Mesenchymal stem cell (in vitro differentiated cells and primary cell): ENCODE measurements around the gene CUBN.

Source experiments
- DNase-seq: peaks from one replicate; pipeline ENCODE4 v3.0.0-alpha.2; 2013
- H2AFZ ChIP-seq: one replicate; pipeline ENCODE4 v1.6.1; 2013; ENCODE audit warnings: low read depth, mild to moderate bottlenecking, control low read depth, inconsistent platforms, low read length, moderate library complexity
- H2AK5ac ChIP-seq: 2 replicates; pipeline ENCODE4 v1.6.1; 2013; ENCODE audit warnings: low read length, moderate library complexity, mild to moderate bottlenecking, inconsistent platforms; ENCODE audit not compliant: severe bottlenecking
- H2BK120ac ChIP-seq: one replicate; pipeline ENCODE4 v1.6.1; 2013; ENCODE audit warnings: low read depth, mild to moderate bottlenecking, inconsistent platforms, low read length, moderate library complexity
- H2BK12ac ChIP-seq, 2 experiments: one replicate each; pipeline ENCODE4 v1.6.1; 2013; ENCODE audit warnings: inconsistent platforms in 2 of 2, low read length in 2 of 2, mild to moderate bottlenecking in 2 of 2, moderate library complexity in 2 of 2, control low read depth in 1 of 2
- H2BK15ac ChIP-seq: one replicate; pipeline ENCODE4 v1.6.1; 2013; ENCODE audit warnings: mild to moderate bottlenecking, low read depth, inconsistent platforms; ENCODE audit not compliant: poor library complexity, severe bottlenecking
- H2BK5ac ChIP-seq: 2 replicates; pipeline ENCODE4 v1.6.1; 2013; ENCODE audit warnings: low read depth, mild to moderate bottlenecking, low read length, control low read depth, inconsistent platforms; ENCODE audit not compliant: poor library complexity, severe bottlenecking
- H3K14ac ChIP-seq, 2 experiments: one replicate each; pipeline ENCODE4 v1.6.1; 2013; ENCODE audit warnings: inconsistent platforms in 2 of 2, low read length in 2 of 2, control low read depth in 1 of 2, mild to moderate bottlenecking in 1 of 2, moderate library complexity in 1 of 2
- H3K18ac ChIP-seq, 2 experiments: one replicate each; pipeline ENCODE4 v1.6.1; 2013; ENCODE audit warnings: inconsistent platforms in 2 of 2, low read length in 2 of 2, control low read depth in 1 of 2, low read depth in 1 of 2, mild to moderate bottlenecking in 1 of 2
- H3K23ac ChIP-seq, 2 experiments: one replicate each; pipeline ENCODE4 v1.6.1; 2013; ENCODE audit warnings: inconsistent platforms in 2 of 2, low read length in 2 of 2, mild to moderate bottlenecking in 2 of 2, moderate library complexity in 2 of 2, control low read depth in 1 of 2
- H3K27ac ChIP-seq: 2 replicates; pipeline ENCODE4 v1.5.1; 2013; ENCODE audit warnings: mild to moderate bottlenecking, moderate library complexity, low read length, control low read depth, inconsistent platforms; ENCODE audit not compliant: poor library complexity, severe bottlenecking
- H3K27me3 ChIP-seq, 2 experiments: 2 replicates each; pipeline versions ENCODE4 v1.6.1 to v1.7.0; 2013; ENCODE audit warnings: low read length in 2 of 2, mild to moderate bottlenecking in 2 of 2, moderate library complexity in 2 of 2, control low read depth in 1 of 2, inconsistent platforms in 1 of 2; ENCODE audit not compliant: control insufficient read depth in 1 of 2, insufficient read depth in 1 of 2
- H3K36me3 ChIP-seq, 2 experiments: 2 replicates each; pipeline versions ENCODE4 v1.6.1 to v1.7.0; 2013; ENCODE audit warnings: low read length in 2 of 2, control low read depth in 1 of 2, inconsistent platforms in 1 of 2, low read depth in 1 of 2, mild to moderate bottlenecking in 1 of 2; ENCODE audit not compliant: insufficient read depth in 2 of 2, control insufficient read depth in 1 of 2
- H3K4ac ChIP-seq, 2 experiments: one replicate each; pipeline ENCODE4 v1.6.1; 2013; ENCODE audit warnings: inconsistent platforms in 2 of 2, low read length in 2 of 2, mild to moderate bottlenecking in 2 of 2, moderate library complexity in 2 of 2, control low read depth in 1 of 2, low read depth in 1 of 2
- H3K4me1 ChIP-seq: 2 replicates; pipeline ENCODE4 v1.6.1; 2013; ENCODE audit warnings: low read depth, low read length, control low read depth; ENCODE audit not compliant: control insufficient read depth, insufficient read depth
- H3K4me2 ChIP-seq: 2 replicates; pipeline ENCODE4 v1.6.1; 2013; ENCODE audit warnings: low read length, mild to moderate bottlenecking, inconsistent platforms; ENCODE audit not compliant: poor library complexity, severe bottlenecking
- H3K4me3 ChIP-seq, 2 experiments: 2 replicates each; pipeline versions ENCODE4 v1.5.1 to v1.7.0; 2013; ENCODE audit warnings: low read length in 2 of 2, mild to moderate bottlenecking in 2 of 2, control low read depth in 1 of 2, low read depth in 1 of 2; ENCODE audit not compliant: insufficient read depth in 1 of 2
- H3K79me1 ChIP-seq: replicated peaks from 2 replicates; pipeline ENCODE4 v1.6.1; 2013; ENCODE audit warnings: mild to moderate bottlenecking, control low read depth, low read length, inconsistent platforms; ENCODE audit not compliant: poor library complexity, severe bottlenecking
- H3K9ac ChIP-seq: 2 replicates; pipeline ENCODE4 v1.7.0; 2013; ENCODE audit warnings: mild to moderate bottlenecking, low read length, moderate library complexity
- H3K9me3 ChIP-seq: 2 replicates; pipeline ENCODE4 v1.7.0; 2013; ENCODE audit warnings: mild to moderate bottlenecking, low read length; ENCODE audit not compliant: control insufficient read depth
- H4K8ac ChIP-seq: one replicate; pipeline ENCODE4 v1.6.1; 2013; ENCODE audit warnings: inconsistent platforms, mild to moderate bottlenecking, low read length, moderate library complexity
- H4K91ac ChIP-seq: one replicate; pipeline ENCODE4 v1.6.1; 2013; ENCODE audit warnings: mild to moderate bottlenecking, low read length, inconsistent platforms
- WGBS: methylation state at CpG from one replicate; pipeline ENCODE4 v1.1.7; 2013; ENCODE audit warnings: mixed read lengths; 5-methylcytosine and 5-hydroxymethylcytosine counted together

CUBN gene

DNA sequence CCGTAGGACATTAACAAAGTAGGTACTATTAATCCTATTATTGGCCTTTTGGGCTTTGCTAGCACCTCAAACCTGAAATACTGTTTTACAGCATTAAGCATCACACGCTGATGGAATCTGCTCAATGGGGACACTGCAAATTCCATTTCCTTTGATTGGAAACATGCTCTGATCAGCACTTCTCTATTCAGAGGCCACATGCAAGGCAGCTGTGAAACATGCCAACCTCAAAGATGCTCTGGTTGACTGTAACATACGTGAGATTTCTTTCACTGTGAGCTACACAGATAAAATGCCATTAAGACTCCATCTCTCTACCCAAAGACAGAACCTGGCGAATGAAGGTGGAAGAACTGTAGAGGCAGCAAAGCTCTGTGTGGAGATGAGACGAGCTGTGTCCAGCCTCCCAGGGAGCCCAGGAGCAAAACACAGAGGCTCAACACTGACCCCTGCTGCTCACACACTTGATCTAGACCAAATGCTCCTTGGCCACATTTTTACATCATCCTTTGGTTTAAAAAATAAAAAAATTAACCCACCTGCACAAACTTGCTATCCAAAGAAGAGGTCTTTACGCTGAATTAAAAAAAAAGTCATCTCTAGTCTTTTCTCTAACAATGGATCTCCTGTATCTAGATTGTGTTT lies 320.4 kb downstream of the CUBN start:
- Histone ChIP-seq H2BK12ac (no peak overlapping the region), H3K4ac (no peak overlapping the region), H3K4me2 (no peak overlapping the region), H3K36me3 (peaks cover 3 to 52% of the 10 kb centered on the region in 2 experiments), H3K4me1 (no peaks in the 10 kb centered on the region), H2BK5ac (no peak overlapping the region), H2AK5ac (no peak overlapping the region), H2BK120ac (no peak overlapping the region), H2AFZ (no peak overlapping the region), H3K4me3 (no peak overlapping the region), H3K9ac (no peak overlapping the region), H4K91ac (no peak overlapping the region), H3K27ac (no peak overlapping the region), H3K9me3 (no peaks in the 10 kb centered on the region), H4K8ac (no peak overlapping the region), H3K27me3 (no peaks in the 10 kb centered on the region), H2BK15ac (no peak overlapping the region), H3K79me1 (peaks cover 27% of the 10 kb centered on the region), H3K23ac (no peak overlapping the region), H3K14ac (no peak overlapping the region), H3K18ac (no peak overlapping the region)
- DNase-seq, result peak; percentile 37
- WGBS, result 91% methylated on average over 5 of the region's 6 CpGs

DNA sequence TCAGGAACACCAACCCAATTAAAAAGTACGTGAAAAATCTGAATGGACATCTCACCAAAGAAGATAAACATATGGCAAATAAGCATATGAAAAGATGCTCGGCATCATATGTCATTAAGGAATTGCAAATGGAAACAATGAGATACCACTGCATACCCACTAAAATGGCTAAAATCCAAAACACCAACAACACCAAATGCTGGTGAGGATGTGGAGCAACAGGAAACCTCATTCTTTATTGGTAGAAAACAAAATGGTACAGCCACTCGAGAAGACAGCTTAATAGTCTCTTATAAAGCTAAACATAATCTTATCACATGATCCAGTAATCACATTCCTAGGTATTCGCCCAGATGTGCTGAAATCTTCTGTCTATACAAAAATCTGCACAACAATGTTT lies 325.5 kb downstream of the CUBN start:
- no peak overlapping the region for H2BK12ac ChIP-seq
- H3K4me3 ChIP-seq, result no peak overlapping the region
- no peak overlapping the region for H3K23ac ChIP-seq
- no peak overlapping the region for H3K27ac ChIP-seq
- no peak overlapping the region for H3K4me2 ChIP-seq
- WGBS, result 98% methylated on average over 4 of the region's 4 CpGs
- no peak overlapping the region for H2BK120ac ChIP-seq
- no peaks in the 10 kb centered on the region for H3K9me3 ChIP-seq
- no peak overlapping the region for H2BK15ac ChIP-seq
- no peak overlapping the region for H3K18ac ChIP-seq
- H2AK5ac ChIP-seq, result no peak overlapping the region
- no peak overlapping the region for H4K8ac ChIP-seq
- no peak for DNase-seq
- no peaks in the 10 kb centered on the region for H3K27me3 ChIP-seq
- no peak overlapping the region for H3K4ac ChIP-seq
- no peak overlapping the region for H4K91ac ChIP-seq
- peaks cover 20% of the 10 kb centered on the region for H3K79me1 ChIP-seq
- no peak overlapping the region for H2AFZ ChIP-seq
- H3K36me3 ChIP-seq, result peaks cover 3 to 29% of the 10 kb centered on the region in 2 experiments
- H3K4me1 ChIP-seq, result no peaks in the 10 kb centered on the region
- no peak overlapping the region for H2BK5ac ChIP-seq
- no peak overlapping the region for H3K9ac ChIP-seq
- H3K14ac ChIP-seq, result no peak overlapping the region

DNA sequence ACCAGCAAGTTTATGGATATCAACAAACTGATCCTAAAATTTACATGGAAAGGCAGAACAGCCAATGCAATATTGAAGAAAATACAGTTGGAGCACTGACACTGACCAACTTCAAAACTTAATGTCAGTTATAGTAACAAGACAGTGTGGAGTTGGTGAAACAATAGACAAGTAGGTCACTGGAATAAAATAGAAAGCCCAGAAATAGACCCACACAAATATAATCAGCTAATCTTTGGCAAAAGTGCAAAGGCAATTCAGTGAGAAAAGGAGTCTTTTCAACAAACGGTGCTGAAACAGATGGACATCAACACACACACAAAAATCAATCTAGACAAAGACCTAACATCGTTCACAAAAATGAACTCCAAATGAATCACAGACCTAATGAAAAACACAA lies 326.1 kb downstream of the CUBN start:
- Histone ChIP-seq H3K27ac (no peak overlapping the region), H3K4me2 (no peak overlapping the region), H3K4me1 (no peaks in the 10 kb centered on the region), H3K4ac (no peak overlapping the region), H3K14ac (no peak overlapping the region), H2AFZ (no peak overlapping the region), H2AK5ac (no peak overlapping the region), H3K23ac (no peak overlapping the region), H3K4me3 (no peak overlapping the region), H2BK5ac (no peak overlapping the region), H3K27me3 (no peaks in the 10 kb centered on the region), H3K36me3 (peaks cover 3 to 23% of the 10 kb centered on the region in 2 experiments), H3K9ac (no peak overlapping the region), H2BK120ac (no peak overlapping the region), H3K9me3 (no peaks in the 10 kb centered on the region), H3K79me1 (peaks cover 16% of the 10 kb centered on the region), H4K8ac (no peak overlapping the region), H4K91ac (no peak overlapping the region), H2BK15ac (no peak overlapping the region), H2BK12ac (no peak overlapping the region), H3K18ac (no peak overlapping the region)
- 92% methylated on average over 1 of the region's 2 CpGs for WGBS
- no peak for DNase-seq

DNA sequence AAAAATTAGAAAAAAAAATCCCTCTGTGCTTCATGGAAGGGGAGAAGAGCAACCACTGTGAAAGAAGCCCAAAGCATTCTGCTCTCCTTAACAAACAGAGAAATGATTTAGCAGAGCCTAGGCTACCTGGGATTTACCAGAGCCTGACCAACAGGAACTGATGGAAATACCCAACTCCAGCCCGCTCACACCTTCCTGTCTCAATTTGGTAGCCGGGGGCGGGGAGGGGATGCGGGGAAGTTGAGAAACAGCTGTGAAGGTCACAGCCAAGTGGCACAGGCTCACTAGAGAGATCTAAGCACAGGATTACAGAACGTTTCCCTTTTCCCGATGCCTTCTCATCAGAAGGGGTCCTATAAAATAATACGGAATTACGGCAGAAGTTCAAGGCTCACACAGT lies 330.0 kb downstream of the CUBN start:
- peaks cover 26% of the 10 kb centered on the region for H3K79me1 ChIP-seq
- H3K27ac ChIP-seq, result no peak overlapping the region
- no peak overlapping the region for H2AK5ac ChIP-seq
- H3K23ac ChIP-seq, result no peak overlapping the region
- H3K4me1 ChIP-seq, result no peaks in the 10 kb centered on the region
- no peak overlapping the region for H2BK12ac ChIP-seq
- no peak overlapping the region for H3K4ac ChIP-seq
- no peak overlapping the region for H3K9ac ChIP-seq
- DNase-seq, result no peak
- H2BK5ac ChIP-seq, result no peak overlapping the region
- no peaks in the 10 kb centered on the region for H3K9me3 ChIP-seq
- no peak overlapping the region for H3K4me2 ChIP-seq
- H4K8ac ChIP-seq, result no peak overlapping the region
- H2BK120ac ChIP-seq, result no peak overlapping the region
- no peak overlapping the region for H2BK15ac ChIP-seq
- H3K14ac ChIP-seq, result no peak overlapping the region
- H3K18ac ChIP-seq, result no peak overlapping the region
- 75% methylated on average over 8 of the region's 8 CpGs for WGBS
- no peak overlapping the region for H2AFZ ChIP-seq
- peaks cover 0 to 7% of the 10 kb centered on the region in 2 experiments for H3K36me3 ChIP-seq
- no peak overlapping the region for H3K4me3 ChIP-seq
- H3K27me3 ChIP-seq, result no peaks in the 10 kb centered on the region
- no peak overlapping the region for H4K91ac ChIP-seq
